ENCODE data around the gene DARS2. TPM values are rescaled to one million over a fixed set of nuclear protein-coding genes. Genes with fewer than 3 reads are reported as not detected.
"Not testable (repeated sequence)": the region's sequence is repeated elsewhere in the genome, so short reads cannot be mapped to it uniquely, and the experiment has no call there.

Gene DARS2
- total and polyA plus RNA-seq, 9 donors = 10.2 to 16.7 (median 12.7) TPM

DNA sequence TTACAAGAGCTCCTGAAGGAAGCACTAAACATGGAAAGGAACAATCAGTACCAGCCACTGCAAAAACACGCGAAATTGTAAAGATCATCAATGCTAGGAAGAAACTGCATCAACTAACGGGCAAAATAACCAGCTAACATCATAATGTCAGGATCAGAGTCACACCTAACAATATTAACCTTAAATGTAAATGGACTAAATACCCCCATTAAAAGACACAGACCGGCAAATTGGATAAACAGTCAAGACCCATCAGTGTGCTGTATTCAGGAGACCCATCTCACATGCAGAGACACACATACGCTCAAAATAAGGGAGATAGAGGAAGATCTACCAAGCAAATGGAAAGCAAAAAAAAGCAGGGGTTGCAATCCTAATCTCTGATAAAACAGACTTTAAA lies 10.8 kb upstream of the DARS2 start:
- not testable (repeated sequence) for H3K27ac ChIP-seq (ENCODE audit: low read length); H3K4me3 ChIP-seq (ENCODE audit: low read length); H3K9me3 ChIP-seq (replicated peaks; ENCODE audit: control insufficient read depth, low read depth, low read length); H3K27me3 ChIP-seq (ENCODE audit: control insufficient read depth, insufficient read depth, low read length); H3K4me1 ChIP-seq (ENCODE audit: control insufficient read depth, insufficient read depth, low read length); H3K36me3 ChIP-seq (ENCODE audit: control insufficient read depth, insufficient read depth, low read length); DNase-seq
- 100% methylated on average over 3 of the region's 5 CpGs for whole genome bisulfite sequencing (ENCODE audit: insufficient coverage)

DNA sequence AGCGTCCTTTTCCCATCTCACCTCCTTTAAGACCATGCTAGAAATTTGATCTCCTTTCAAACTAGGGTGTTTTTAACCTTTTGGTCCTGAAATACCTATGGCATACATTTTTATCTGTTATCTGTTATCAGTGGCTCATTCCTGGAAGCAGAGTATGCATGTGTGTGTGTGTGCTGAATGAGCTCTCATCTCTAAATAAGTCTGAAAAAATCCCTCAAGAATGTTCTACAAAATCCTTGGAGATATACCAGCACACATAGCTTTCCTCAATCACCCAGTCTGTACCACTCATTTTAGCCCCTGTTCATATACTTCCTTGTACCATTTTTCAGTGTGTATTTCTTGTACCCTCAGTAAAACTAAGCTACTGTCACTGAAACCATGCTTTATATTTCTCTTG lies 6.0 kb upstream of the DARS2 start:
- Histone ChIP-seq H3K27ac (ENCODE audit: low read length) (no peak overlapping the region), H3K4me1 (ENCODE audit: control insufficient read depth, insufficient read depth, low read length) (peaks cover 3% of the 10 kb centered on the region), H3K27me3 (ENCODE audit: control insufficient read depth, insufficient read depth, low read length) (no peaks in the 10 kb centered on the region), H3K9me3 (replicated peaks; ENCODE audit: control insufficient read depth, low read depth, low read length) (peaks cover 3% of the 10 kb centered on the region), H3K4me3 (ENCODE audit: low read length) (no peak overlapping the region), H3K36me3 (ENCODE audit: control insufficient read depth, insufficient read depth, low read length) (peaks cover 2% of the 10 kb centered on the region)
- no peak for DNase-seq
- no CpG with 5 or more reads among the region's 1 CpG for WGBS (ENCODE audit: insufficient coverage)

- Histone ChIP-seq H3K36me3 (ENCODE audit: control insufficient read depth, insufficient read depth, low read length) (peaks cover 2% of the 10 kb centered on the region), H3K27ac (ENCODE audit: low read length) (no peak overlapping the region), H3K27me3 (ENCODE audit: control insufficient read depth, insufficient read depth, low read length) (no peaks in the 10 kb centered on the region), H3K4me3 (ENCODE audit: low read length) (no peak overlapping the region), H3K4me1 (ENCODE audit: control insufficient read depth, insufficient read depth, low read length) (peaks cover 12% of the 10 kb centered on the region), H3K9me3 (replicated peaks; ENCODE audit: control insufficient read depth, low read depth, low read length) (no peaks in the 10 kb centered on the region)
- DNase-seq = no peak
- WGBS (ENCODE audit: insufficient coverage) = 88% methylated on average over 4 of the region's 4 CpGs
Measured at GRCh38 chr1:173821680-173822079, 2.8 kb upstream of the DARS2 start.

DNA sequence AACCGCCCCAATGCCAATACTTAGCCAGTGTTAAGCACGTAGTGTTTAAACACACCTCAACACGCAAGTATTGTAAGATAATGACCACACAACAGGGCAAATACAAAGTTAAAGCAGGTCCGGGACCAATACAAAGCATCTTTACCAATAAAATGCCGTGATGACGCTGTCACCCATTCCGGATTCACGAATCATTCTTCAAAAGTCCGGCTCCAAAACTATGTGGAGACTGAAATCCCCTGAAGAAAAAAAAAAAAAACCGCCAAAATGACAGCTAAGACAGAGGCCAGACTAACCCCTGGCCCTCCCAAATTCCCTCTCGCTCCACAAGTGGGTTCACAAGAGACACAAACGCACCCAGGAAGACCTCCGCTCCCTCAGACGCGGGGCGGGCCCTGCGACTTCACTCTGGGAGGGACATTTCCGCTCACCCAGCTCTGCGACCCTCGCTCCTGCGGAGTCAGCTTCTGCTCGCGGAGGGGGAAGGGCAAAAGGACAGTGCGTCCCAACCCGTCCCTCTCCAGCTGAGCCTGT lies 625 bp upstream of the DARS2 start:
- Histone ChIP-seq H3K36me3 (ENCODE audit: control insufficient read depth, insufficient read depth, low read length) (peaks cover 2% of the 10 kb centered on the region), H3K27ac (ENCODE audit: low read length) (peak overlapping the region; percentile 98), H3K27me3 (ENCODE audit: control insufficient read depth, insufficient read depth, low read length) (no peaks in the 10 kb centered on the region), H3K4me1 (ENCODE audit: control insufficient read depth, insufficient read depth, low read length) (peaks cover 12% of the 10 kb centered on the region), H3K9me3 (replicated peaks; ENCODE audit: control insufficient read depth, low read depth, low read length) (no peaks in the 10 kb centered on the region), H3K4me3 (ENCODE audit: low read length) (peak overlapping the region; percentile 80)
- no peak for DNase-seq
- WGBS (ENCODE audit: insufficient coverage) = 0% methylated on average over 20 of the region's 25 CpGs

GRCh38 chr1:173827611-173828010 lies 3.1 kb downstream of the DARS2 start:
- no peak for DNase-seq
- Histone ChIP-seq H3K9me3 (replicated peaks; ENCODE audit: control insufficient read depth, low read depth, low read length) (no peaks in the 10 kb centered on the region), H3K4me1 (ENCODE audit: control insufficient read depth, insufficient read depth, low read length) (peaks cover 12% of the 10 kb centered on the region), H3K36me3 (ENCODE audit: control insufficient read depth, insufficient read depth, low read length) (no peaks in the 10 kb centered on the region), H3K27me3 (ENCODE audit: control insufficient read depth, insufficient read depth, low read length) (no peaks in the 10 kb centered on the region), H3K4me3 (ENCODE audit: low read length) (no peak overlapping the region), H3K27ac (ENCODE audit: low read length) (no peak overlapping the region)
- WGBS (ENCODE audit: insufficient coverage) = 80% methylated on average over 1 of the region's 2 CpGs

- H3K27ac ChIP-seq (ENCODE audit: low read length) = no peak overlapping the region
- no peak for DNase-seq
- H3K4me3 ChIP-seq (ENCODE audit: low read length) = no peak overlapping the region
- no peaks in the 10 kb centered on the region for H3K9me3 ChIP-seq (replicated peaks; ENCODE audit: control insufficient read depth, low read depth, low read length)
- WGBS (ENCODE audit: insufficient coverage) = no CpG with 5 or more reads among the region's 1 CpG
- no peaks in the 10 kb centered on the region for H3K27me3 ChIP-seq (ENCODE audit: control insufficient read depth, insufficient read depth, low read length)
- no peaks in the 10 kb centered on the region for H3K4me1 ChIP-seq (ENCODE audit: control insufficient read depth, insufficient read depth, low read length)
- peaks cover 19% of the 10 kb centered on the region for H3K36me3 ChIP-seq (ENCODE audit: control insufficient read depth, insufficient read depth, low read length)
Measured at GRCh38 chr1:173832748-173833147, 8.3 kb downstream of the DARS2 start.

DNA sequence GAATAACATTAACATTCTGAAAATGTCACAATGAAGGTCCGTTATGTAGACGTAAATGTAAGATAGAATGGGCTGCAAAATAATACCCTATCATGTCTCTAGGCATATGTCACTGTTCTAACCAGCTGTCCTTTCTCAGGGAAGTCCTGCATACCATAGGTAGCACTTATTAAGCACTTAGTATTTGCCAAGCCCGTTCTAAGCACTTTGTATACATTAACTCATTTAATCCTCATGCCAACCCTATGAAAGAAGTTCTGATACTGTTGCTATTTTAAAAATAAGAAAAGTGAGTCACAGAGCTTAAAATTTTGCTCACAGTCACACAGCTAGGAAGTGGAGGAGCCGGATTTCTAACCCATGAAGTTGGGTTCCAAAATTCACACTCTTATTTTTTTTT lies 27.6 kb downstream of the DARS2 start:
- Histone ChIP-seq H3K4me1 (ENCODE audit: control insufficient read depth, insufficient read depth, low read length) (no peaks in the 10 kb centered on the region), H3K36me3 (ENCODE audit: control insufficient read depth, insufficient read depth, low read length) (peaks cover 32% of the 10 kb centered on the region), H3K9me3 (replicated peaks; ENCODE audit: control insufficient read depth, low read depth, low read length) (no peaks in the 10 kb centered on the region), H3K4me3 (ENCODE audit: low read length) (no peak overlapping the region), H3K27ac (ENCODE audit: low read length) (no peak overlapping the region), H3K27me3 (ENCODE audit: control insufficient read depth, insufficient read depth, low read length) (no peaks in the 10 kb centered on the region)
- no CpG with 5 or more reads among the region's 4 CpGs for WGBS (ENCODE audit: insufficient coverage)
- DNase-seq = no peak

DNA sequence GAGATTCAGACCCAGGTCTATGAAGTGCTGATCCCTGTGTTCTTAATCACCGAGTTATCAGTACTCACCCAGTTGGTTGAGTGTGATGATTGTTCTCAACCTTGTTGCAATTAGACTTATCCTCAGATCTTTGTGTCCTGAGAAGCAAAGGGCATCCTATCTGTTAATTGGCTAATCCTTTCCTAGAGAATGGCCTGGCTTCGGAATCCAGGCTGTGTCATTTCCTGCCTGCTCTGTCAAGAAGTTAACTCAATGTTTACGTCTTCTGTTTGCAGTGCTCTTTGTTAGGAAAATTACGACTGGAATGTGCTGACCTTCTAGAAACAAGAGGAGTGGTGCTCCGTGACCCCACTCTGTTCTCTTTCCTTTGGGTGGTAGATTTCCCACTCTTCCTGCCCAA lies 28.6 kb downstream of the DARS2 start:
- no peak for DNase-seq
- H3K27ac ChIP-seq (ENCODE audit: low read length) = peak overlapping the region; percentile 44
- H3K36me3 ChIP-seq (ENCODE audit: control insufficient read depth, insufficient read depth, low read length) = peaks cover 32% of the 10 kb centered on the region
- no peaks in the 10 kb centered on the region for H3K27me3 ChIP-seq (ENCODE audit: control insufficient read depth, insufficient read depth, low read length)
- WGBS (ENCODE audit: insufficient coverage) = 42% methylated on average over 2 of the region's 5 CpGs
- H3K4me1 ChIP-seq (ENCODE audit: control insufficient read depth, insufficient read depth, low read length) = no peaks in the 10 kb centered on the region
- H3K9me3 ChIP-seq (replicated peaks; ENCODE audit: control insufficient read depth, low read depth, low read length) = no peaks in the 10 kb centered on the region
- no peak overlapping the region for H3K4me3 ChIP-seq (ENCODE audit: low read length)

- H3K36me3 ChIP-seq (ENCODE audit: control insufficient read depth, insufficient read depth, low read length) = peaks cover 29% of the 10 kb centered on the region
- no peaks in the 10 kb centered on the region for H3K9me3 ChIP-seq (replicated peaks; ENCODE audit: control insufficient read depth, low read depth, low read length)
- no peaks in the 10 kb centered on the region for H3K4me1 ChIP-seq (ENCODE audit: control insufficient read depth, insufficient read depth, low read length)
- WGBS (ENCODE audit: insufficient coverage) = 80% methylated on average over 1 of the region's 1 CpG
- no peak overlapping the region for H3K4me3 ChIP-seq (ENCODE audit: low read length)
- DNase-seq = no peak
- H3K27ac ChIP-seq (ENCODE audit: low read length) = no peak overlapping the region
- H3K27me3 ChIP-seq (ENCODE audit: control insufficient read depth, insufficient read depth, low read length) = no peaks in the 10 kb centered on the region
Measured at GRCh38 chr1:173856014-173856413, 31.5 kb downstream of the DARS2 start.

DNA sequence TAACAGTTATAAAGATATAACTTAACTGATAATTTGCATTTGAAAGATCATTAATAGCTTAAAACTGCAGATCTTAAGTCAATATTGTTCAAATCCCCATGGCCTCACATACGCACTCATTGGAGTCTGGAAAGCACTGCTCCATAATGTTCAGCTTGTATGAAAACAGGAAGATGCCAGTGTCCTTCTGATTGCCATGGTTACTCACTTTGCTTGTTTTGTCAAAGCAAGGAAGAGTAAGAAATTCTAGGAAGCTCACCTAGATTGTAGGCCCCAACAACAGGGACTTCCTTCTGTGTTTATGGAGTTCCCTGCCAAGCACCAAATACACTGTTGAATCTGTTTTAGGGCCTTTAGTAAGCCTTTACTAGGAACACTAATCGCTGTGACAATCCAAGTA lies 32.4 kb downstream of the DARS2 start:
- no peak for DNase-seq
- Histone ChIP-seq H3K36me3 (ENCODE audit: control insufficient read depth, insufficient read depth, low read length) (peaks cover 34% of the 10 kb centered on the region), H3K27me3 (ENCODE audit: control insufficient read depth, insufficient read depth, low read length) (no peaks in the 10 kb centered on the region), H3K27ac (ENCODE audit: low read length) (no peak overlapping the region), H3K4me1 (ENCODE audit: control insufficient read depth, insufficient read depth, low read length) (no peaks in the 10 kb centered on the region), H3K9me3 (replicated peaks; ENCODE audit: control insufficient read depth, low read depth, low read length) (no peaks in the 10 kb centered on the region), H3K4me3 (ENCODE audit: low read length) (no peak overlapping the region)
- no CpG with 5 or more reads among the region's 2 CpGs for WGBS (ENCODE audit: insufficient coverage)

- Histone ChIP-seq H3K27ac (ENCODE audit: low read length) (no peak overlapping the region), H3K4me3 (ENCODE audit: low read length) (no peak overlapping the region), H3K9me3 (replicated peaks; ENCODE audit: control insufficient read depth, low read depth, low read length) (no peaks in the 10 kb centered on the region), H3K27me3 (ENCODE audit: control insufficient read depth, insufficient read depth, low read length) (no peaks in the 10 kb centered on the region), H3K4me1 (ENCODE audit: control insufficient read depth, insufficient read depth, low read length) (no peaks in the 10 kb centered on the region), H3K36me3 (ENCODE audit: control insufficient read depth, insufficient read depth, low read length) (peaks cover 37% of the 10 kb centered on the region)
- 92% methylated on average over 2 of the region's 4 CpGs for WGBS (ENCODE audit: insufficient coverage)
- no peak for DNase-seq
Measured at GRCh38 chr1:173857363-173857917, 33.0 kb downstream of the DARS2 start.
